Measurements from ENCODE around the gene SLC41A1.

DNA sequence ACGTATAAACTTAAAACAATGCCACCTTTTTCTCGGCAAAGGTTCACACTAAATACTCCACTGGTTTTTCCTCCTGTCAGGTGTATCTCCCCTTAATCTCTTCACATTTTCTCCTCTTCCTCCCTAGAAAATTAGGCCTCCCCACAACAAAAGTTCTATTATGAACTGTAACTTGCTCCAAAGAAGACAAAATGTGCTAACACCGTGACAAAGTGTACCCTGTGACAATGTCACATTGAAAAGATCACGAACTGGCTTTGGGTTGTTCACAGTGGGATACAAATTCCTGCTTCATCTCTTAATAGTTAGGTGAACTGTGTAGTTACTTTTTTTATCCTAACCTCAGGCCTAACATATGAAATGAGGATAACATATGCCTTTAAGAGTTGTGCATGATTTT is 69.0 kb downstream of the SLC41A1 start:
- TF ChIP-seq, protein P1, sequence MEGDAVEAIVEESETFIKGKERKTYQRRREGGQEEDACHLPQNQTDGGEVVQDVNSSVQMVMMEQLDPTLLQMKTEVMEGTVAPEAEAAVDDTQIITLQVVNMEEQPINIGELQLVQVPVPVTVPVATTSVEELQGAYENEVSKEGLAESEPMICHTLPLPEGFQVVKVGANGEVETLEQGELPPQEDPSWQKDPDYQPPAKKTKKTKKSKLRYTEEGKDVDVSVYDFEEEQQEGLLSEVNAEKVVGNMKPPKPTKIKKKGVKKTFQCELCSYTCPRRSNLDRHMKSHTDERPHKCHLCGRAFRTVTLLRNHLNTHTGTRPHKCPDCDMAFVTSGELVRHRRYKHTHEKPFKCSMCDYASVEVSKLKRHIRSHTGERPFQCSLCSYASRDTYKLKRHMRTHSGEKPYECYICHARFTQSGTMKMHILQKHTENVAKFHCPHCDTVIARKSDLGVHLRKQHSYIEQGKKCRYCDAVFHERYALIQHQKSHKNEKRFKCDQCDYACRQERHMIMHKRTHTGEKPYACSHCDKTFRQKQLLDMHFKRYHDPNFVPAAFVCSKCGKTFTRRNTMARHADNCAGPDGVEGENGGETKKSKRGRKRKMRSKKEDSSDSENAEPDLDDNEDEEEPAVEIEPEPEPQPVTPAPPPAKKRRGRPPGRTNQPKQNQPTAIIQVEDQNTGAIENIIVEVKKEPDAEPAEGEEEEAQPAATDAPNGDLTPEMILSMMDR (IDR thresholded peaks at IDR 0.05) = no peak
- TF ChIP-seq POLR2A (IDR thresholded peaks at IDR 0.05) (no peak), POLR2AphosphoS5 (IDR thresholded peaks at IDR 0.05) (no peak)

Measured in breast epithelium (tissue), 3 donors.